Chondrocyte (in vitro differentiated cells): ENCODE results near the gene SYNRG. TPM values are rescaled to one million over a fixed set of nuclear protein-coding genes. Genes with fewer than 3 reads are reported as not detected.

Source experiments
- DNase-seq: peaks from one replicate; pipeline ENCODE4 v3.0.0; 2021; ENCODE audit warnings: mixed read lengths, low spot score
- H3K27ac Mint-ChIP-seq: one replicate; pipeline ENCODE4 v1.8.0; 2021; ENCODE audit warnings: mild to moderate bottlenecking, moderate library complexity, mixed read lengths; ENCODE audit not compliant: unreplicated experiment
- H3K27me3 Mint-ChIP-seq: 2 replicates; pipeline ENCODE4 v1.8.0; 2021; ENCODE audit warnings: low read depth, mixed read lengths
- H3K36me3 Mint-ChIP-seq: 2 replicates; pipeline ENCODE4 v1.8.0; 2021; ENCODE audit warnings: low read depth, mixed read lengths
- H3K4me1 Mint-ChIP-seq: 2 replicates; pipeline ENCODE4 v1.8.0; 2021; ENCODE audit warnings: low read depth, mild to moderate bottlenecking, mixed read lengths
- H3K4me3 Mint-ChIP-seq: one replicate; pipeline ENCODE4 v1.8.0; 2021; ENCODE audit warnings: mild to moderate bottlenecking, moderate library complexity, mixed read lengths; ENCODE audit not compliant: unreplicated experiment
- H3K9me3 Mint-ChIP-seq: 2 replicates; pipeline ENCODE4 v1.8.0; 2021; ENCODE audit warnings: low read depth, mixed read lengths
- CTCF ChIP-seq: fragments of 200-600 bp; sonication (generic); IDR thresholded peaks from 2 replicates; pipeline ENCODE4 v1.5.0; 2021; ENCODE audit warnings: antibody characterized with exemption, mild to moderate bottlenecking, moderate library complexity
- long read RNA-seq: library from polyadenylated mRNA; stranded (forward); transcript quantifications from one replicate; pipeline ENCODE4 v2.0.0, GENCODE V29; 2021
- total RNA-seq: library from RNA; stranded (reverse); gene quantifications from 3 replicates; pipeline ENCODE4 v1.2.1, GENCODE V29; 2021

The SYNRG gene
- total RNA-seq = 35.1 to 48.7 TPM (median 35.6 TPM) in 3 replicates
- long read RNA-seq, full-length matches to known transcripts = 1 of 27 reads
- long read RNA-seq, partial matches to known transcripts = 4 of 27 reads
- long read RNA-seq, other reads (novel, unspliced or antisense) = 22 of 27 reads

- peak; percentile 73 for TF ChIP-seq CTCF
- H3K36me3 Mint-ChIP-seq = peaks cover 3% of the 10 kb centered on the region
- H3K4me3 Mint-ChIP-seq = peak within 1 kb of the TSS; percentile 83
- no peaks in the 10 kb centered on the region for H3K27me3 Mint-ChIP-seq
- H3K4me1 Mint-ChIP-seq = peaks cover 61% of the 10 kb centered on the region
- H3K9me3 Mint-ChIP-seq = no peaks in the 10 kb centered on the region
- H3K27ac Mint-ChIP-seq = peak within 1 kb of the TSS; percentile 95
- peak; percentile 99 for DNase-seq
Observed at GRCh38 chr17:37609170-37610040, at the start of gene SYNRG. SYNRG (minus strand) TSS chr17:37609418; CDS start chr17:37609355, 63 bp downstream.

GRCh38 chr17:37657202-37657601 is 48.0 kb upstream of the SYNRG start:
- Mint-ChIP-seq H3K36me3 (no peaks in the 10 kb centered on the region), H3K27me3 (no peaks in the 10 kb centered on the region), H3K4me1 (no peaks in the 10 kb centered on the region), H3K27ac (no peak overlapping the region), H3K4me3 (no peak overlapping the region), H3K9me3 (no peaks in the 10 kb centered on the region)
- DNase-seq = no peak
- no peak for TF ChIP-seq CTCF

- H3K4me1 Mint-ChIP-seq = peaks cover 18% of the 10 kb centered on the region
- no peaks in the 10 kb centered on the region for H3K27me3 Mint-ChIP-seq
- H3K9me3 Mint-ChIP-seq = no peaks in the 10 kb centered on the region
- H3K36me3 Mint-ChIP-seq = no peaks in the 10 kb centered on the region
- H3K4me3 Mint-ChIP-seq = no peak overlapping the region
- DNase-seq = no peak
- H3K27ac Mint-ChIP-seq = no peak overlapping the region
- no peak for TF ChIP-seq CTCF
Observed at GRCh38 chr17:37651849-37652248, 42.6 kb upstream of the SYNRG start.

- H3K4me1 Mint-ChIP-seq = peaks cover 18% of the 10 kb centered on the region
- no peaks in the 10 kb centered on the region for H3K9me3 Mint-ChIP-seq
- DNase-seq = no peak
Observed at GRCh38 chr17:37650419-37651003, 41.3 kb upstream of the SYNRG start.

More at GRCh38 chr17:37650419-37651003, 41.3 kb upstream of the SYNRG start:
- peak; percentile 82 for TF ChIP-seq CTCF
- Mint-ChIP-seq H3K4me3 (no peak overlapping the region), H3K36me3 (no peaks in the 10 kb centered on the region), H3K27ac (no peak overlapping the region), H3K27me3 (no peaks in the 10 kb centered on the region)
